ENCODE results near the gene ATP6V1B1. TPM values are rescaled to one million over a fixed set of nuclear protein-coding genes. Genes with fewer than 3 reads are reported as not detected.

ATP6V1B1 gene
- total RNA-seq, 6 experiments from 2014 or later = 0.44 TPM; not detected in 5

- H3K27me3 ChIP-seq = peaks cover 0 to 30% of the 10 kb centered on the region in 2 donors
- H3K27ac ChIP-seq = no peak overlapping the region
Measured at GRCh38 chr2:70888366-70888922, 47.3 kb upstream of the ATP6V1B1 start.

GRCh38 chr2:70888923-70889715, 46.6 kb upstream of the ATP6V1B1 start:
- ATAC-seq (peak; percentile 36 to 48 (median 42)), DNase-seq (no peak)
- H3K4me1 ChIP-seq = peaks cover 0 to 15% (median 4%) of the 10 kb centered on the region in 4 donors
- no peak overlapping the region for H3K27ac ChIP-seq
- 9% methylated on average over 47 of the region's 70 CpGs for WGBS (ENCODE audit: insufficient coverage, low coverage, low lambda C conversion rate, missing lambda C conversion rate)
- TF ChIP-seq POLR2A (IDR thresholded peaks at IDR 0.05) (no peak), CTCF (IDR thresholded peaks at IDR 0.05) (no peak)
- peaks cover 0 to 26% of the 10 kb centered on the region in 2 donors for H3K27me3 ChIP-seq
- intact Hi-C loops (cut with DNase I) = no loop called here
- H3K4me3 ChIP-seq = no peak overlapping the region
- H3K9me3 ChIP-seq = no peaks in the 10 kb centered on the region
- H3K36me3 ChIP-seq = no peaks in the 10 kb centered on the region

More at GRCh38 chr2:70888366-70888922, 47.3 kb upstream of the ATP6V1B1 start:
- H3K4me1 ChIP-seq = peaks cover 0 to 15% (median 4%) of the 10 kb centered on the region in 4 donors
- no peak for DNase-seq
- no peaks in the 10 kb centered on the region for H3K9me3 ChIP-seq
- WGBS (ENCODE audit: insufficient coverage, low coverage, low lambda C conversion rate, missing lambda C conversion rate) = 4% methylated on average over 27 of the region's 27 CpGs
- H3K36me3 ChIP-seq = no peaks in the 10 kb centered on the region
- no peak for TF ChIP-seq POLR2A (IDR thresholded peaks at IDR 0.05)
- TF ChIP-seq CTCF (IDR thresholded peaks at IDR 0.05) = no peak
- H3K4me3 ChIP-seq = no peak overlapping the region
- no peak for ATAC-seq
- intact Hi-C loops (cut with DNase I) = no loop called here

- WGBS (ENCODE audit: insufficient coverage, low coverage, low lambda C conversion rate, missing lambda C conversion rate) = 27% methylated on average over 5 of the region's 5 CpGs
- ATAC-seq = no peak
- peaks cover 0 to 22% of the 10 kb centered on the region in 2 donors for H3K27me3 ChIP-seq
Measured at GRCh38 chr2:70889716-70890037, 46.0 kb upstream of the ATP6V1B1 start.

GRCh38 chr2:70890469-70891065, 45.1 kb upstream of the ATP6V1B1 start:
- intact Hi-C loops (cut with DNase I) = no loop called here
- ATAC-seq (no peak), DNase-seq (no peak)
- TF ChIP-seq CTCF (IDR thresholded peaks at IDR 0.05) = no peak
- TF ChIP-seq POLR2A (IDR thresholded peaks at IDR 0.05) = no peak
- WGBS (ENCODE audit: insufficient coverage, low coverage, low lambda C conversion rate, missing lambda C conversion rate) = 57% methylated on average over 3 of the region's 5 CpGs
- Histone ChIP-seq H3K9me3 (no peaks in the 10 kb centered on the region), H3K36me3 (no peaks in the 10 kb centered on the region), H3K4me3 (no peak overlapping the region), H3K27me3 (peaks cover 0 to 18% of the 10 kb centered on the region in 2 donors), H3K27ac (no peak overlapping the region), H3K4me1 (peaks cover 0 to 15% (median 4%) of the 10 kb centered on the region in 4 donors)

More at GRCh38 chr2:70889716-70890037, 46.0 kb upstream of the ATP6V1B1 start:
- H3K4me1 ChIP-seq = peaks cover 0 to 15% (median 4%) of the 10 kb centered on the region in 4 donors
- TF ChIP-seq POLR2A (IDR thresholded peaks at IDR 0.05) (no peak), CTCF (IDR thresholded peaks at IDR 0.05) (no peak)
- DNase-seq = no peak
- intact Hi-C loops (cut with DNase I) = no loop called here
- no peak overlapping the region for H3K4me3 ChIP-seq
- no peak overlapping the region for H3K27ac ChIP-seq
- no peaks in the 10 kb centered on the region for H3K36me3 ChIP-seq
- H3K9me3 ChIP-seq = no peaks in the 10 kb centered on the region
